Measurements from ENCODE around the gene NETO1. TPM values are rescaled to one million over a fixed set of nuclear protein-coding genes. Genes with fewer than 3 reads are reported as not detected.

Gene NETO1
- total RNA-seq, 2 experiments from 2014 or later, result not detected

GRCh38 chr18:72863754-72864153 lies 4.0 kb downstream of the NETO1 start:
- intact Hi-C loops (cut with micrococcal nuclease), result no loop called here
- ATAC-seq, result no peak
- no peak overlapping the region for H3K4me3 Mint-ChIP-seq
- CTCF ChIA-PET, result no interaction called here
- peaks cover 2% of the 10 kb centered on the region for H3K4me1 Mint-ChIP-seq (ENCODE audit: low read depth)
- POLR2A ChIA-PET, result no interaction called here
- H3K27me3 Mint-ChIP-seq, result peaks cover 19% of the 10 kb centered on the region
- no peaks in the 10 kb centered on the region for H3K36me3 Mint-ChIP-seq (ENCODE audit: low read depth)
- no peaks in the 10 kb centered on the region for H3K9me3 Mint-ChIP-seq
- DNase-seq, result no peak
- no peak for TF ChIP-seq CTCF (IDR thresholded peaks at IDR 0.05)
- no peak overlapping the region for H3K27ac Mint-ChIP-seq

GRCh38 chr18:72859088-72859487 lies 8.7 kb downstream of the NETO1 start:
- TF ChIP-seq CTCF (IDR thresholded peaks at IDR 0.05), result no peak
- Mint-ChIP-seq H3K36me3 (ENCODE audit: low read depth) (no peaks in the 10 kb centered on the region), H3K27me3 (no peaks in the 10 kb centered on the region), H3K9me3 (no peaks in the 10 kb centered on the region), H3K27ac (no peak overlapping the region), H3K4me1 (ENCODE audit: low read depth) (no peaks in the 10 kb centered on the region), H3K4me3 (no peak overlapping the region)
- ChIA-PET POLR2A (no interaction called here), CTCF (no interaction called here)
- no peak for ATAC-seq
- intact Hi-C loops (cut with micrococcal nuclease), result no loop called here
- no peak for DNase-seq

- Mint-ChIP-seq H3K4me3 (no peak overlapping the region), H3K9me3 (peaks cover 5% of the 10 kb centered on the region), H3K4me1 (ENCODE audit: low read depth) (no peaks in the 10 kb centered on the region), H3K27ac (no peak overlapping the region), H3K36me3 (ENCODE audit: low read depth) (no peaks in the 10 kb centered on the region), H3K27me3 (no peaks in the 10 kb centered on the region)
- ATAC-seq, result no peak
- ChIA-PET POLR2A (no interaction called here), CTCF (no interaction called here)
- DNase-seq, result no peak
- TF ChIP-seq CTCF (IDR thresholded peaks at IDR 0.05), result no peak
- intact Hi-C loops (cut with micrococcal nuclease), result no loop called here
Observed at GRCh38 chr18:72849671-72850070, 18.1 kb downstream of the NETO1 start.

DNA sequence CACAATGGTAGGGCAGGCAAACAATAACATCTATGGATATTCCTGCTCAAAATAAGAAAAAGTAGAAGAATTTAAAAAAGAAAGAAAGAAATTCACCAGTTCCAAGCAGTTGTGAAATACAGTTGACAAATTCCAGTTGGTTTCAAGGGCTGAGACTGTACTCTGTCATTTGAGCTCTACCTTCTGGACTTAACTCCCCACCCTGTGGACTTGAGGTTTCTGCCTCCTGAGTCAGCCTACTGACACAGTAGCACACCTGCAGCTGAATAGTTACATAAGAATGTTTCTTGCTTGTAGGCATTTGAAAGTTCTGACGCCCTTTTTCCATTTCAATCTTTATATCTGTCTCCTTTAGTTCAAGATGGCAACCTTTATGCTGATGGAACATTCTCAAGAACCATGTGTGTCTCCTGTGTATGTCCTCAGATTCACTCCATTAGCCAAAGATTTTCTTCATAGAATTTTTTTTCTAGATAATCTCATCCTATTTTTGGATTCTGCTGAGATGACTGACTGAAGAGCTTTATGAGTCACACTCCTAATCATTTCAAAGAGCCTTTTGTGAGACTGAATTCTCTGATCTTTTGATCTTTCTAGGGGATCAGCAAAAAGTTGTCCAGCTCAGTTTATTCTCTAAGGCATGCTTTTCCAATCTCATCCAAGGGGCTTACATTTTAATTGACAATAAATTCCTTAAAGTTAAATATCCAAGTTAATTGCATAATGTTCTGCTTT lies 19.1 kb downstream of the NETO1 start:
- Mint-ChIP-seq H3K4me1 (ENCODE audit: low read depth) (no peaks in the 10 kb centered on the region), H3K27me3 (no peaks in the 10 kb centered on the region), H3K27ac (no peak overlapping the region), H3K9me3 (peaks cover 8% of the 10 kb centered on the region), H3K36me3 (ENCODE audit: low read depth) (no peaks in the 10 kb centered on the region), H3K4me3 (no peak overlapping the region)
- POLR2A ChIA-PET, result no interaction called here
- TF ChIP-seq CTCF (IDR thresholded peaks at IDR 0.05), result no peak
- DNase-seq (no peak), ATAC-seq (no peak)
- CTCF ChIA-PET, result no interaction called here
- intact Hi-C loops (cut with micrococcal nuclease), result no loop called here

DNA sequence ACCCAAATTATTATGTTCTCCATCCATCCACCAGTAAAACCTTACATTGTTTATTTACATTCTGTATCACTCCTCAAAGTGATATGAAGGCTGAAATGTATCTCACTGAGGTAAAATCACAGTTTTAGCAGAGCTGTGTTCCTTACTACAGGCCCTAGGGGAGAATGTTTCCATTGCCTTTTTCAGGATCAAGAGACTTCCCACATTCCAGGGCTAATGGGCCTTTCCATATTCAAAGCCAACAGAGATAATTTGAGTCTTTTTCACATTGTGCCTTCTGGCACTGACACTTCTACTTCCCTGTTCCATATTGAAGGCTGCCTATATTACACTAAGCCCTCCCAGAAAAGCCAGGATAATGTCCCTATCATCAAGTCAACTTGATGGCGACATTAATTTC lies 20.0 kb downstream of the NETO1 start:
- ATAC-seq (no peak), DNase-seq (no peak)
- Mint-ChIP-seq H3K4me1 (ENCODE audit: low read depth) (no peaks in the 10 kb centered on the region), H3K27me3 (no peaks in the 10 kb centered on the region), H3K36me3 (ENCODE audit: low read depth) (no peaks in the 10 kb centered on the region), H3K9me3 (peaks cover 8% of the 10 kb centered on the region), H3K27ac (no peak overlapping the region), H3K4me3 (no peak overlapping the region)
- POLR2A ChIA-PET, result no interaction called here
- no peak for TF ChIP-seq CTCF (IDR thresholded peaks at IDR 0.05)
- CTCF ChIA-PET, result no interaction called here
- intact Hi-C loops (cut with micrococcal nuclease), result no loop called here

Measured in activated CD8-positive, alpha-beta T cell treated with anti-CD3 and anti-CD28 coated beads for 36 hours (primary cell).